Activated T-cell treated with anti-CD3 and anti-CD28 coated beads for 48 hours (primary cell): ENCODE measurements around the gene SLC13A2.

Source experiments
- DNase-seq: peaks from one replicate; pipeline ENCODE4 v3.0.0-alpha.2; 2020; ENCODE audit warnings: low read depth

Gene SLC13A2

DNA sequence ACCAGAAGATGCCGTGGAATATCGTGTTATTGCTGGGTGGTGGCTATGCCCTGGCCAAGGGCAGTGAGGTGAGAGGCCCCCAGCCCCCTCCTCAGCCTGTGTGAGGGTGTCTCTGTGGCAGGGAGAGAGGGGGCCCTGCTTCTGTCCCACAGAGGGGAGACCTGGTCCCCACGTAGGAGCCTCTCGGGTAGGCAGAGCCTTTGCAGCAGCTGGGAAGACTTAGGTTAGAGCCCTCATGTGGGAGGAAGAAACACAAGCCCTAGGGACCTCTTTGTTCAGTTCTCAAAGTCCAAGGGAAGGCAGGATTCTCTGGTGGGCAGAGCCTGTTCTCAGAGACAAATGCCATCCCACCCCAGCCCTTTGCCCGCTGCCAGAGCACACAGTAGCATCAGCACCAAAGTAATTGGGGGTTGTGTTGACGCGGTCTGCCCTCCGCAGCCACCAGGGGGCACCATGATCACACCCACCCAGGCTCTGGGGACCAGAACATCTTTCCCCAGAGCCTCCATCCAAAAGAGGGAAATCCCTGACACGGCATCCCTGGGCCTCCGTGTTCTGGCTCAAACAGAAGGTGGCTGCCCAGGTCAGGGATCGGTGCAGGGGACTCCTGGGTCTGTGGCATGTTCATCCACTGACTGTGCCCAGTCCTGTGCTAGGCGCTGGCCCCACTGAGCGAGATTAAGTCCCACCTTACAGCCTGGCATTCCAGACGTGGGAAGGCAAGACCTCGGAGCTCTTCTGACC lies 21.2 kb downstream of the SLC13A2 start:
- DNase-seq: peak; percentile 69

DNA sequence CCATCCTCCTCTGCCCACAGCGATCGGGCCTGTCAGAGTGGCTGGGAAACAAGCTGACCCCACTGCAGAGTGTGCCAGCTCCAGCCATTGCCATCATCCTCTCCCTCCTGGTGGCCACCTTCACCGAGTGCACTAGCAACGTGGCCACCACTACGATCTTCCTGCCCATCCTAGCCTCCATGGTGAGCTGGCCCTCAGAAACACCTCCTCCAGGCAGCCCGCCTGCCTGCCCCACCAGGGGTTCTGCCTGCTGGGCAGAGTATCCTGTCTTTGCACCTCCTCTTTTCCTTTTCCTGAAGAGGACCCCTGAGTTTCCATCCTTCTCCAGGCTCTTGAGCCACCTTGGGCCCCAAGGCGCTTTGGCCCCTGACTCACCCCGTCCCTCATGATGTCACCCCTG lies 22.2 kb downstream of the SLC13A2 start:
- no peak for DNase-seq

DNA sequence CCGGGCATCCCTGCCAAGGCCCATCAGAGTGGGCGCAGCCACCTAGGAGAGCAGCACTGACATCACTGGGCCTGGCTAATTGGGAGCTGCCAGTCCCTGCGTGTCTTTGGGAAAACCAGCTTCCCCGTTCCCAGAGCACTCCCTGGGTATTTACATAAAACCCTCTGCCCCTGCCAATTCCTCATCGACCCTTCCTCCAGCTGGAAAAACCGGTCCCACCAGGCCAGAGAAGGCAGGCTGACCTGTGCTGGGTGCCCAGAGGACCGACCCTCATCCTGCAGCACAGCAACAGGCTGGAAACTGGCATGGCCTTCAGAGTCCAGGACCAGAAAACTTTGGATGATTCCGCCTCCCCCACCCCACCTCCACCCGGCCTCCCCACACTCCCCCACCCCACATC lies 24.5 kb downstream of the SLC13A2 start:
- no peak for DNase-seq

- no peak for DNase-seq
Observed at GRCh38 chr17:28498652-28499363, 25.4 kb downstream of the SLC13A2 start.

- no peak for DNase-seq
Observed at GRCh38 chr17:28499364-28499664, 25.9 kb downstream of the SLC13A2 start.

DNA sequence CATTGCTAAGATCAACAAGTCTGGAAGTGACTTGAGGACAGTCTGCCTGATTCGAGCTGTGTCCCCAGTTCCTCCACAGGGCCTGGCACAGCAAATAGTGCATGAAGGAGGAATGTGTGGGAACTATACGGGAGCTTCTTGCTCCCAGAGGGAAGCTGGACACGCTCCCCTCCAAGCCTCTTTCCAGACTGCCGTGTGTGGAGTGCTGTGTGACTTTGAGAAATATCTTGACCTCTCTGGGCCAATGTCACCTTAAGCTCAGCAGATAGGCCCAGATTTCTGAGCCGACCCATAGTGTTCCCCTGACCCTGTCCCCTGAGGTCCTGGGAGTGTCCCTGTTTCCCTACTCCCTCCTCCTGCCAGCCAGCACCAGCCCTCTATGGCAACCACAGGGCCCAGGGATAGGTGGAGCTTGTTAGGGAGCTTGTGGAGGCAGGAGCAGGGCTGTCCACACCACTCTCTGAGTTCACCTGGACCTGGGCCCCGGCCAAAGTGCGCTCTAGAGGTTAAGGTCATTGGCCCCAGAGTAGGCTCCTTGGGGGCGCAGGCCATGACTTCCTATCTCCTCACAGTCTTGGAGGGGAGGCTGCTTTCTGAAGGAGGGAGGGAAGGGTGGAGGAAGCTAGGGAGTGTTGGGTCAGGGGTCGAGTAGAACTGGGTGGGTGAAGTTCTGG lies 26.4 kb downstream of the SLC13A2 start:
- no peak for DNase-seq

DNA sequence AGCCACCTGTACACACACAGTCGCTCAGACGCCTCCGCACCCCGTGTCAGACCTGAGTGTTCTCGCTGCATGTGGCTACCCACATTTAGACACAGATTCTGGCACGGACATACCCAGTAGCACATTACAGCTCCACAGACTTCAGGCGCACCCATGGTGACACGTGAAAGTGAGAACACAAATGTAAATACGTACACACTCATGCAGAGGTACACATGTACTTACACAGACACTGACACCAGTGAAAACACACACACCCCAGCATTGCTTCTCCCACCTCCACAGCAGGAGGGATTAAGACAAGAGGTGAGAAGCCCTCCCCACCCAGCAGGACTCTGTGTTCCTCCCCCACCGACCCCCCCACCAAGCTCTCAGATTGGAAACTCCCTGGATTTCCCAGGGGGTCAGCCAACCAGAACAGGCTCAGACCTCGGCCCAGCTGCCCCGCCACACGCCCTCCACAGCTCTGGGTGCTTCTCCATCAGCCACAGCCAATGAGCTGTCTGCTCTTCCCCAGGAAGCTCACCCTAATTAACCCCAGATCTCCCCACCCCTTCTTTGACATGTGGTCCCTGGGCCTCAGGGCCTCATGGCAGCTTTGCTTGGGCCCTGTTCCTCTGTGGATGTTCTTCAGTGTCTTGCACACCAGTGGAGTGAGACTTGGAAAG lies 27.4 kb downstream of the SLC13A2 start:
- no peak for DNase-seq

DNA sequence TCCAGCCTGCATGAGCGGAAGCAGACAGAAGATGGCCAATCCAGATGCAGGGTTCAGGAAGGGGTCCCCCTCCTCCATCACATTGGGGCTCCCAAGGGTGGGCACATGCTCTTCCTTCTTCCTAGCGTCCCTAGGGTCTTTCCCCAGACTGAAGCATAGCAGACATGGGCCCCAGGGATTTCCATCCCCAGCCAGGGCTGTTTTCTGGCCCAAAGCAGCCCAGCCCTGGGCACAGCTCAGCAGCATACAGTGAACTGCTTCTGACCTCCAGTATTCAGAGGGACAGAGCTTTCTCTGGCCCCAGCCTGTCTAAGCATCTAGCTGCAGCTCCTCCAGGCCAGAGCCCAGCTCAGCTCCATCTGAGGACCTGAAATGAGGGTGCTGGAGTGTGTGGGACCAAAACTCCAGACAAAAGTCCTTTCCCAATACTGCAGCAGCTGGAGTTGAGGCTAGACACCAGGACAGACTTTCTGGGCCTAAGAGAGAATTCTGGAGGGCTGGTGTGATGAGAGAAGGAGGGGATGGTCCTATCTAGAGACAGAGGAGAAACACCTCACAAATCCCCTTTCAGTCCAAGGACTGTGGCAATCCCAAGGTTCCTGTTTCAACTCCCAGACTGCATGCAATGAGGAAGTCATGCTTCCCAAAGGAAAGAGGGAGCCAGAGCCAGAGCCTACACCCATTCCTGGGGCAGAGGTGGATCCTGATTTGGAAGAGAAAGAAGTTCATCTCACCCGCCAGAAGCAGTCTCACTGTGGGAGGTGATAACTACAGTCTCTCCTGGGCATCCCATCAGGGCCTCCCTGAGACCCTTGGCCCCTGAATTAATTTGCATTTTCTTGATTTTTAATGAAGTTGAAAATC lies 28.2 kb downstream of the SLC13A2 start:
- DNase-seq: no peak

GRCh38 chr17:28503420-28503819 lies 30.0 kb downstream of the SLC13A2 start:
- no peak for DNase-seq

DNA sequence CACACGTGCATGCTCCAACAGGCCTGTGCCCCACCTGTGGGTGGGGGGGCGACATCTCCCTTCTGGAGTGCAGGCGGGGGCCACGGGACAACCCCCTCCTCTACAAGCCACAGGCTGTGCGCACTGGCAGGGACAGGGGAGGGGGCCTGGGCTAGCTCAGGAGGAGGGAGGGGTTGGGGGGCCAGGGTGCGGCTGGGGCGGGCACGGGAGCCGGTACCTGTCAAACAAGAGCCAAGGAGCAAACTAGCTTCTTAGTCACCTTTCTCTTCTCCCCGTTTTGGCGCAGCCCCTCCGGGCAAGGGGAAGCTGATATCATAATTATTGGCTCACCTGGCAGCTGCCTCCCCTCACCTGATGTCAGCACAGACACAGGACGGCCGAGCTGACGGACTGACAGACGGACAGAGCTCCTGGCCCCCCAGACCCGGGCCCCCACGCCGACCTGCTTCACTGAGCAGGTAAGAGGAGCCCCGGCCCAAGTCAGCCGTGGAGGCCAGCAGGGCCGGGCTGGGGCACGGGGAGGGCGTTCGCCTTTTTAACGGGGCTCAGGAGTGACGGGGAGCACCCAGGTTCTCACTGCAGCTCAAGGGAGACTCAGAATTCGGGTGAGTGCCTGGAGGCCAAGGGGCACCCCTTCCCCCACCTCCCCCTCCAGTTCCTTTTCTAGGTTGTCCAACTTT lies 32.7 kb downstream of the SLC13A2 start, which contains the start of gene FOXN1:
Gene FOXN1 (plus strand): TSS at position 363 of the 680 bp plus-strand sequence. CDS start 17,622 bp downstream, outside the sequence.
- DNase-seq: no peak

DNA sequence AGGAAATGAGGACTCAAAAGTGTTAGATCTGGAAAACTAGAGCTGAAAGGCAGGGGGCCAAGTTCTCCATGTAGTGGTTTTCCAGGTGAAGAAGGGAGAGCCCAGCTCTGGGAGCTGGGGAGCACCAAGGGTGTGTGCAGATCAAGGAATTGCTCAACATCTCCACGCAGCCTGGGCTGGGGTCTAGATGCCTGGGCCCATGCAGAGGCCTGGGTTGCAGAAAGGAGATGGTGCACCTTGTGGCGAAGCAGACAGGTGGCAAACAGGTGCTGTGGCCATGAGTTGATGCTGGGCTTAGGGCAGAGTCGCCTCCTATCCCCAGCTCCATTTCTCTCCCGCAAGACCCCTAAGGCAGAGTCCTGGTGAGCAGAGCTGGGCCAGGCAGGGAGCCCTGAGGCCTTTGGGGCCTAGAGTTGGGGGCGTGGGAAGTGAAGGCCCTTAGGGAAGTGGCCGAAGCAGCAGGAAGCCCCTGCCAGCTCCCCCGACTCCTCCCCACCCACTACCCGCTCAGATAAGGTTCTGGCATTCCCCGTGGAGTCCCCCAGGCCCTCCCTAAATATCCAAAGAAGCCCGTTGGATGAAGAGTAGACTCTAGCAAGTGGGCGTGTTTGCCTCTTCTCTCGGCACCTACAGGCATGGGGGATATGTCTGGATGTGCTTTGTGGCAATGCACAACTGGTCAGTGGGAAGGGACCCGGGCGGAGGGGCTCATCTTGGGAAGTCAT lies 33.5 kb downstream of the SLC13A2 start:
- DNase-seq: no peak

- DNase-seq: no peak
Observed at GRCh38 chr17:28507567-28508203, 34.2 kb downstream of the SLC13A2 start.

DNA sequence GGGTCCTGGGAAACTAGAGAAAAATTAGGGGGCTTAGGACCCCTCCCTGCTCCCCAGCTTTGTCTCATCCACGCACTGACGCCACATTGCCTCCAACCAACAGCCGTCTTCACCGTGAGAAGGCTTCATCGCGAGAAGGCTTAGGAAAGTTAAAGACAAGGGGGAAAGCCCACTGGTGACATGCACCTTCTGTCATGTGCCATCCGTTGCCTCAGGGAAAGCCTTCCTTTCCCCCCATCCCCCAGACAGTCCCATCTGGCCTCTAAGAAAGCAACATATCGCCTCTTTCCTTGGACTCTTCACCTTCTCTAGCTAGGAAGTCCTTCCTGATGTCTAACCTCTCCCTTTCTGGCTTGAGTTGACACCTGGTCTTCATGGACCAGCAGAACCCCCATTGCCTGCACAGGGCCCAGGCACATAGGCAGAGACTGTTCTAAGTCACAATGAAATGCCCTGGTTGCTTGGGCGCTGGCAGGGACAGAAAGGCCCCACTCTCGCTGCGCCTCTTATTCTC lies 34.8 kb downstream of the SLC13A2 start:
- DNase-seq: no peak

- no peak for DNase-seq
Observed at GRCh38 chr17:28509789-28510188, 36.3 kb downstream of the SLC13A2 start.

DNA sequence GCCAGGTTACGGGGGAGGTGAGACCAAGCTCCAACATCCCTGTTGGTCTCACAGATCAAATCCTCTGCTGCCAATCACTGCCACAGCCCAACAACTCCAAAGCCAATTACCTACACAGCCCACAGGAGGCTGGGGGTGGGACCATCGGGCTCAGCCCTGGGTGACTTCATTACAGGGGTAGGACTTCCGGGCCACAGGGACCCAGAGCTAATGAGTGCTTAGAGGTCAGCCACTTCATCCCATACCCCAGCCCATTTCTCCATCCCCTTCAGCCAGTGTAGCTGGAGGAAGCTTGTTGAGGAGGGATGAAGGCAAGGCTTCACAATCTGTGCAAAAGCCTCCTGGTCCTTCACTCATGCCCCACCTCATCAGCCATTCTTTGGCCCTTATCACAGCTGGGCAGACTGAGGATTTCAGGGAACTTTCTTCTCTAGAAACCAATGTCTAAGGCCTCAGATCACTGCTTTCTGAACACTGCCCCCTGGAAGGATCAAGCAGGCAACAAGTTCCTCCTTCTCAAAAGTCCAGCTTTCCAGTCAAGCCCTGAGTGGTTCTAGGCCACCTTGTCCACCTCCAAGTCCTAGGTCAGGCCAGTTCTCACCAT lies 38.5 kb downstream of the SLC13A2 start:
- no peak for DNase-seq

- DNase-seq: no peak
Observed at GRCh38 chr17:28513476-28513875, 40.0 kb downstream of the SLC13A2 start.

DNA sequence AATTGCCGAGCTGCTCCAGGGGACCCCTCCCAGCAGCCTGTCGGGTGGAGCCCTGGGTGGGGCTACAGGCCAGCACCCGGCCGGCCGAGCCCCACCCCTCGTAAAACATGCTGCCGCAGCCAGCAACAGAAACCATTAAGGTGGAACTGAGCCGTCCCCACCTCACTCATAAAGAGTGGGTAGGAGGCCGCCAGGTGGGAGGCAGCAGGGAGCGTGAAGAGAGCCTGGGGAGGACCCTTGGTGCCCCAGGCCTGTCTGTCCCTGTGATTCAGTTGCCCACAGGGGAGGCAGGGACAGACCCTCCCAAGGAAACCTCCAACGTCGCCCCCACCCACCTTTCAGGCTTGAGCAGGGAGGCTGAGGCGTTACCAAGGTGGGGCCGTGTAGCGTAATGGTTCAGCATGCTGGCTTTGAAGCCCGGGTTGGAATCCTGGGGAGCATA lies 41.1 kb downstream of the SLC13A2 start:
- no peak for DNase-seq

DNA sequence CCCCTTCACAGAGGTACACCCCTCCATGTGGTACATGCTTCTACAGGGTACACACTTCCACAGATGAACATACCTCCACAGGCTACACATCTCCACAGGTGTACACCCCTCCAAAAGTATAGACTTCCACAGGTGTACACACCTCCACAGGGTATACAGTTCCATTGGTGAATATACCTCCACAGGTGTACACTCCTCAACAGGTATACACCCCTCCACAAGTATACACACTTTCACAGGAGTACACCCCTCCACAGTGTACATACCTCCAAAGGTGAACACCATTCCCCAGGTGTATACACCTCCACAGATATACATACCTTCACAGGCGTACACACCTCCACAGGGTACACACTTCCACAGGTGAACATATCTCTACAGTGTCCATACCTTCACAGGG lies 42.1 kb downstream of the SLC13A2 start:
- DNase-seq: no peak

GRCh38 chr17:28518132-28518531 lies 44.7 kb downstream of the SLC13A2 start:
- DNase-seq: no peak
